Heart left ventricle (tissue), 13 donors: Measurements from ENCODE around the gene PPP2R2D.

Experiments used
- POLR2A ChIP-seq, 2 donors: fragments of 450-650 bp; IDR thresholded peaks; one replicate each; pipeline ENCODE4 v1.6.1; 2017; ENCODE audit warnings: antibody characterized with exemption in 2 of 2, mild to moderate bottlenecking in 2 of 2, moderate library complexity in 2 of 2
- TF ChIP-seq, protein P1 (sequence below), 12 donors: fragments of 200-600 bp; sonication (generic) in 4 of 12; IDR thresholded peaks; one replicate each; pipeline versions ENCODE4 v1.5.0 to v1.8.0; 2018 to 2022; ENCODE audit warnings: antibody characterized with exemption in 12 of 12, mild to moderate bottlenecking in 5 of 12
- donor health status: ischemic (EF 13 %, LVEDD 7.1; RV severe dilation, severe dysfunction).
- donor health status: DM: no; HTN: yes; CAD: no.
- donor health status: DM: no; HTN: no; CAD: no.
- donor health status: ischemic (EF 25% LVEDD 6.9; RV normal size, moderate dysfunction).
- donor health status: ischemic (EF 25% LVEDD 5.7; RV mildly dilated, moderate dysfunction).
- donor health status: ischemic (EF 35%, LVEDD 5.7; RV mildly dilated, moderate dysfunction).
- donor health status: nonischemic (EF 11% LVEDD 7.7; RV severe dilation, severe dysfunction).
- donor health status: DM: yes; HTN: yes; CAD: no.
- donor health status: PGD.
- donor health status: ischemic (EF 29% LVEDD 5.4; RV normal size, mild dysfunction).
- donor health status: nonischemic (EF 23%, LVEDD 6.1; RV moderate dilation, normal function).

- no peak for TF ChIP-seq POLR2A (IDR thresholded peaks at IDR 0.05)
- TF ChIP-seq, protein P1, sequence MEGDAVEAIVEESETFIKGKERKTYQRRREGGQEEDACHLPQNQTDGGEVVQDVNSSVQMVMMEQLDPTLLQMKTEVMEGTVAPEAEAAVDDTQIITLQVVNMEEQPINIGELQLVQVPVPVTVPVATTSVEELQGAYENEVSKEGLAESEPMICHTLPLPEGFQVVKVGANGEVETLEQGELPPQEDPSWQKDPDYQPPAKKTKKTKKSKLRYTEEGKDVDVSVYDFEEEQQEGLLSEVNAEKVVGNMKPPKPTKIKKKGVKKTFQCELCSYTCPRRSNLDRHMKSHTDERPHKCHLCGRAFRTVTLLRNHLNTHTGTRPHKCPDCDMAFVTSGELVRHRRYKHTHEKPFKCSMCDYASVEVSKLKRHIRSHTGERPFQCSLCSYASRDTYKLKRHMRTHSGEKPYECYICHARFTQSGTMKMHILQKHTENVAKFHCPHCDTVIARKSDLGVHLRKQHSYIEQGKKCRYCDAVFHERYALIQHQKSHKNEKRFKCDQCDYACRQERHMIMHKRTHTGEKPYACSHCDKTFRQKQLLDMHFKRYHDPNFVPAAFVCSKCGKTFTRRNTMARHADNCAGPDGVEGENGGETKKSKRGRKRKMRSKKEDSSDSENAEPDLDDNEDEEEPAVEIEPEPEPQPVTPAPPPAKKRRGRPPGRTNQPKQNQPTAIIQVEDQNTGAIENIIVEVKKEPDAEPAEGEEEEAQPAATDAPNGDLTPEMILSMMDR (IDR thresholded peaks at IDR 0.05) = no peak
Observed at GRCh38 chr10:131978851-131979250, 78.0 kb downstream of the PPP2R2D start.
